Heart left ventricle (tissue), 16 donors: ENCODE measurements around the gene WFDC5. TPM values are rescaled to one million over a fixed set of nuclear protein-coding genes. Genes with fewer than 3 reads are reported as not detected.

Source experiments
- ATAC-seq, 4 donors: fragments of 200-7000 bp; cut with Tn5 transposase; one replicate each; pipeline ENCODE4 v1.9.1; 2020 to 2022; ENCODE audit warnings: moderate library complexity in 4 of 4, mild to moderate bottlenecking in 3 of 4, moderate number of reproducible peaks in 1 of 4
- DNase-seq, 5 donors: peaks; one replicate each; pipeline ENCODE4 v3.0.0-alpha.2; 2020
- H3K27ac ChIP-seq, 12 donors: fragments of 200-600 bp; sonication (generic) in 4 of 12; one replicate each; pipeline versions ENCODE4 v1.5.0 to v1.8.0; 2016 to 2022; ENCODE audit warnings: mild to moderate bottlenecking in 2 of 12
- H3K27me3 ChIP-seq, 9 donors: fragments of 200-600 bp; sonication (generic) in 2 of 9; one replicate each; pipeline versions ENCODE4 v1.5.1 to v1.8.0; 2016 to 2022; ENCODE audit warnings: mild to moderate bottlenecking in 3 of 9
- H3K36me3 ChIP-seq, 9 donors: fragments of 200-600 bp; sonication (generic) in 2 of 9; one replicate each; pipeline versions ENCODE4 v1.5.0 to v1.8.0; 2018 to 2022; ENCODE audit warnings: mild to moderate bottlenecking in 2 of 9
- H3K4me1 ChIP-seq, 12 donors: fragments of 200-600 bp; sonication (generic) in 4 of 12; one replicate each; pipeline versions ENCODE4 v1.5.0 to v1.8.0; 2016 to 2022; ENCODE audit warnings: mild to moderate bottlenecking in 3 of 12
- H3K4me3 ChIP-seq, 12 donors: fragments of 200-600 bp; sonication (generic) in 4 of 12; one replicate each; pipeline versions ENCODE4 v1.5.0 to v1.8.0; 2017 to 2022; ENCODE audit warnings: mild to moderate bottlenecking in 9 of 12, moderate library complexity in 4 of 12
- H3K9me3 ChIP-seq, 12 donors: fragments of 200-600 bp; sonication (generic) in 4 of 12; one replicate each; pipeline versions ENCODE4 v1.5.0 to v1.8.0; 2016 to 2022; ENCODE audit warnings: mild to moderate bottlenecking in 1 of 12
- CTCF ChIP-seq, 12 donors: fragments of 200-600 bp; sonication (generic) in 4 of 12; IDR thresholded peaks; one replicate each; pipeline versions ENCODE4 v1.5.0 to v1.8.0; 2018 to 2022; ENCODE audit warnings: antibody characterized with exemption in 12 of 12, mild to moderate bottlenecking in 5 of 12
- POLR2A ChIP-seq, 2 donors: fragments of 450-650 bp; IDR thresholded peaks; one replicate each; pipeline ENCODE4 v1.6.1; 2017; ENCODE audit warnings: antibody characterized with exemption in 2 of 2, mild to moderate bottlenecking in 2 of 2, moderate library complexity in 2 of 2
- WGBS, 4 donors: extraction: QIAGEN DNeasy Blood & Tissue Kit in 2 of 4; methylation state at CpG; one replicate each; pipeline versions ENCODE4 v1.1.5 to v1.1.7; 2013 to 2018; 5-methylcytosine and 5-hydroxymethylcytosine counted together
- intact Hi-C, 10 donors: fragments of 100-400 bp; cut with DNase I; formaldehyde crosslinking; loops; one replicate each; pipeline versions ENCODE4 v1.11.1 to v1.14.2; 2022
- polyA plus RNA-seq, 2 donors: library from polyadenylated mRNA; stranded (reverse); fragments of 200-250 nt; gene quantifications; one replicate each; pipeline ENCODE4 v1.2.3, GENCODE V29; 2013
- total RNA-seq, 9 donors: library from RNA; depleted of rRNA in 2 of 9; stranded (reverse); fragments of >200 nt in 2 of 9; fragmentation: NEBNext Ultra II Directional in 3 of 9; extraction: Animal tissue kit (Norgen Biotek cat#: 25700) in 3 of 9; gene quantifications; one replicate each; pipeline versions ENCODE4 v1.1.0 to v1.2.4, GENCODE V29; 2016 to 2023
- donor health status: ischemic (EF 13 %, LVEDD 7.1; RV severe dilation, severe dysfunction).
- donor health status: healthy with polysubstance abuse.
- donor health status: DM: no; HTN: yes; CAD: no.
- donor health status: DM: no; HTN: no; CAD: no.
- donor health status: ischemic (EF 25% LVEDD 6.9; RV normal size, moderate dysfunction).
- donor health status: ischemic (EF 25% LVEDD 5.7; RV mildly dilated, moderate dysfunction).
- donor health status: healthy.
- donor health status: DM: yes; HTN: yes; CAD: no.
- donor health status: ischemic (EF 35%, LVEDD 5.7; RV mildly dilated, moderate dysfunction).
- donor health status: nonischemic (EF 11% LVEDD 7.7; RV severe dilation, severe dysfunction).
- donor health status: DM: yes; HTN: yes; CAD: no.
- donor health status: PGD.
- donor health status: ischemic (EF 29% LVEDD 5.4; RV normal size, mild dysfunction).
- donor health status: nonischemic (EF 23%, LVEDD 6.1; RV moderate dilation, normal function).

The WFDC5 gene
- total and polyA plus RNA-seq, 11 donors = not detected

DNA sequence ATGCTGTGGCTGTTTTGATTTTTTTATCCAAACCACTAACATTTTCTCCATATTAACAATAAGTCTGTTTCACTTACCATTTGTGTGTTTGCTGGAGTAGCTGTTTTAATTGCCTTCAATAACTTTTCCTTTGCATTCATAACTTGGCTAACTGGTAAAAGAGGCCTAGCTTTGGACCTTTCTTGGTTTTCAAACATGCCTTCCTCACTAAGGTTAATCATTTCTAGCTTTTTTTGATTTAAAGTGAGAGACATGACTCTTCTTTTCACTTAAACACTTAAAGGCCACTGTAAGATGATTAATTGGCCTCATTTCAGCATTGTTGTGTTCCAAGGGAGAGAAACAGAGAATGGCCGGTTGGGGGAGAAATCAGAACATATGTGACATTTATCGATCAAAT, 6.4 kb upstream of the WFDC5 start:
- no peak for ATAC-seq
- 86 to 94% (median 91%) methylated on average over 2 of the region's 2 CpGs for WGBS, 4 donors
- H3K9me3 ChIP-seq = no peaks in the 10 kb centered on the region
- no peak overlapping the region for H3K4me3 ChIP-seq
- no peaks in the 10 kb centered on the region for H3K36me3 ChIP-seq
- H3K27me3 ChIP-seq = peaks cover 0 to 60% (median 6%) of the 10 kb centered on the region in 9 donors
- DNase-seq = no peak
- intact Hi-C loops = no loop called here
- no peaks in the 10 kb centered on the region for H3K4me1 ChIP-seq
- TF ChIP-seq CTCF (IDR thresholded peaks at IDR 0.05) (no peak), POLR2A (IDR thresholded peaks at IDR 0.05) (no peak)
- no peak overlapping the region for H3K27ac ChIP-seq

GRCh38 chr20:45119556-45120266, 4.7 kb upstream of the WFDC5 start:
- DNase-seq = no peak
- no peaks in the 10 kb centered on the region for H3K36me3 ChIP-seq
- H3K27me3 ChIP-seq = peaks cover 0 to 52% (median 6%) of the 10 kb centered on the region in 9 donors
- ATAC-seq = no peak
- intact Hi-C loops = no loop called here
- no peak overlapping the region for H3K4me3 ChIP-seq
- TF ChIP-seq CTCF (IDR thresholded peaks at IDR 0.05) (no peak), POLR2A (IDR thresholded peaks at IDR 0.05) (no peak)
- no peak overlapping the region for H3K27ac ChIP-seq
- no peaks in the 10 kb centered on the region for H3K4me1 ChIP-seq
- H3K9me3 ChIP-seq = no peaks in the 10 kb centered on the region
- 64 to 82% (median 73%) methylated on average over 2 of the region's 2 CpGs for WGBS, 4 donors

DNA sequence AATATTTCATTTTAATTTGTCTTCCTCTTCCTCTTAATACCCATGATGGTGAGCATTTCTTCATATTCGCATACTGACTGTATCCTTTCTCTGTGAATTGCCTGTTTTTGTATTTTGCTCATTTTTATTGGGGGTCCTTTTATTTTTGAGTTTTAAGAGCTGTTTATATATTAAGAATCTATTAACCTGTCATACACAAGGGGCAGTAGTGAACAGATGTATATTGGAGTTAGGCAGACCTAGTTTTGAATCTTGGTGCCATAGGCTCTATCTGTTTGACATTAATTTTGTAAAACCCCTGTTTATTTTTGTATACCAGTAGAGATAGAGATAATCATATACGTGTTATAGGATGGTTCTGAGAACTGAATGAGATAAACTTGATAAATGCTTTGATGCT, 3.1 kb upstream of the WFDC5 start:
- H3K27me3 ChIP-seq = peaks cover 0 to 38% (median 4%) of the 10 kb centered on the region in 9 donors
- ATAC-seq = no peak
- DNase-seq = no peak
- no peak overlapping the region for H3K4me3 ChIP-seq
- H3K27ac ChIP-seq = no peak overlapping the region
- TF ChIP-seq POLR2A (IDR thresholded peaks at IDR 0.05) = no peak
- TF ChIP-seq CTCF (IDR thresholded peaks at IDR 0.05) = no peak
- no peaks in the 10 kb centered on the region for H3K9me3 ChIP-seq
- intact Hi-C loops = no loop called here
- no peaks in the 10 kb centered on the region for H3K4me1 ChIP-seq
- 78 to 88% (median 81%) methylated on average over 2 of the region's 2 CpGs for WGBS, 4 donors
- no peaks in the 10 kb centered on the region for H3K36me3 ChIP-seq

DNA sequence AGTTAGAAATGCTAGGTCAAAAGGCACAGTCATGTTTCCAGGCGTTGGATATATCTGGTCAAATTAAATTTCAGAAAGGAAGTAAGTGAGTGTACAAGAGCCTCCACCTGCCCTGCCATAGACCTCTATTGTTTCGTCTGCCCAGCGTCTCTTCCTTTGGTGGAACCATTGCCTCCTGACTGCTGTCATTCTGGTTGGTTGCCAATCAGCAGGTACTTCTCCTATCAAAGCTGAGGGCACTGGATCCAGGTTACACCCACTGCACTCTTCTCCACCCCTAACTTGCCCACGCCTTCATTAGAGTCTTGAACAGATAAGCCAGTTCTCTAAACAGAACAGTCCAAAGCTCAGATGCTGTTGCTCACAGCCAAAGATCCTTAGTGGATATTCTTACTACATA, 2.6 kb upstream of the WFDC5 start:
- ATAC-seq (no peak), DNase-seq (no peak)
- Histone ChIP-seq H3K36me3 (no peaks in the 10 kb centered on the region), H3K27ac (no peak overlapping the region), H3K27me3 (peaks cover 0 to 38% (median 4%) of the 10 kb centered on the region in 9 donors), H3K4me3 (no peak overlapping the region), H3K9me3 (no peaks in the 10 kb centered on the region), H3K4me1 (no peaks in the 10 kb centered on the region)
- intact Hi-C loops = no loop called here
- TF ChIP-seq POLR2A (IDR thresholded peaks at IDR 0.05) (no peak), CTCF (IDR thresholded peaks at IDR 0.05) (no peak)
- WGBS, 4 donors = 58 to 68% (median 64%) methylated on average over 4 of the region's 4 CpGs
